Loucy (cell line): ENCODE measurements around the gene LMO7.

Source experiments
- CTCF ChIP-seq: fragments of 200-600 bp; sonication (generic); conservative IDR thresholded peaks from 2 replicates; pipeline ENCODE4 v1.5.1; 2014; ENCODE audit warnings: mild to moderate bottlenecking, antibody characterized with exemption, low read length
- EZH2phosphoT487 ChIP-seq: fragments of 200-600 bp; IDR thresholded peaks from 2 replicates; pipeline ENCODE4 v1.6.1; 2018; ENCODE audit warnings: antibody characterized with exemption, mild to moderate bottlenecking, moderate library complexity, borderline replicate concordance

GRCh38 chr13:75907044-75907443, 270.9 kb downstream of the LMO7 start:
- TF ChIP-seq CTCF = no peak
- no peak for TF ChIP-seq EZH2phosphoT487
